ENCODE data around the gene C5orf15.

C5orf15 gene

DNA sequence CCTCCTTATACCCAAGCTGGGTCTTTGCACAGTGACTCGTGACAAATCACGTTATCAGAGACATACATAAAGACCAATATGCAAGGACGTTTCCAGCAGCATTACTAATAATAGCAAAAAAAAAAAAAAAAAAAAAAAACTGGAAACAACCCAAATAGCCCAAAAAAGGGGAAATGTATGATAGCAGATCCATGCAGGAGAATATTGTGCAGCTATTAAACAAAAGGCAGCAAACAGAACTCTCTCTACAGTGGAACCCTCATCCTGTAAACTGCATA lies 37.7 kb downstream of the C5orf15 start:
- H3F3A ChIP-seq (ENCODE audit: insufficient read depth, low read length): no peaks in the 10 kb centered on the region
- H3K9me3 ChIP-seq (ENCODE audit: low read length): no peaks in the 10 kb centered on the region
- peaks cover 5% of the 10 kb centered on the region; the same call in 1 of the 2 replicates for H3K27me3 ChIP-seq (ENCODE audit: insufficient read depth, low read length)
- no peak overlapping the region for H2AFZ ChIP-seq (ENCODE audit: low read length)
- H3K4me2 ChIP-seq (ENCODE audit: low read length): no peak overlapping the region
- H3K9ac ChIP-seq (ENCODE audit: low read length): no peak overlapping the region
- no peaks in the 10 kb centered on the region for H3K36me3 ChIP-seq (ENCODE audit: insufficient read depth, low read length)
- H3K79me2 ChIP-seq (ENCODE audit: insufficient read depth, low read length): no peaks in the 10 kb centered on the region
- H3K9me2 ChIP-seq (ENCODE audit: low read depth, low read length): no peaks in the 10 kb centered on the region
- H4K20me1 ChIP-seq (ENCODE audit: insufficient read depth, low read length): no peaks in the 10 kb centered on the region
- TF ChIP-seq, protein P1, sequence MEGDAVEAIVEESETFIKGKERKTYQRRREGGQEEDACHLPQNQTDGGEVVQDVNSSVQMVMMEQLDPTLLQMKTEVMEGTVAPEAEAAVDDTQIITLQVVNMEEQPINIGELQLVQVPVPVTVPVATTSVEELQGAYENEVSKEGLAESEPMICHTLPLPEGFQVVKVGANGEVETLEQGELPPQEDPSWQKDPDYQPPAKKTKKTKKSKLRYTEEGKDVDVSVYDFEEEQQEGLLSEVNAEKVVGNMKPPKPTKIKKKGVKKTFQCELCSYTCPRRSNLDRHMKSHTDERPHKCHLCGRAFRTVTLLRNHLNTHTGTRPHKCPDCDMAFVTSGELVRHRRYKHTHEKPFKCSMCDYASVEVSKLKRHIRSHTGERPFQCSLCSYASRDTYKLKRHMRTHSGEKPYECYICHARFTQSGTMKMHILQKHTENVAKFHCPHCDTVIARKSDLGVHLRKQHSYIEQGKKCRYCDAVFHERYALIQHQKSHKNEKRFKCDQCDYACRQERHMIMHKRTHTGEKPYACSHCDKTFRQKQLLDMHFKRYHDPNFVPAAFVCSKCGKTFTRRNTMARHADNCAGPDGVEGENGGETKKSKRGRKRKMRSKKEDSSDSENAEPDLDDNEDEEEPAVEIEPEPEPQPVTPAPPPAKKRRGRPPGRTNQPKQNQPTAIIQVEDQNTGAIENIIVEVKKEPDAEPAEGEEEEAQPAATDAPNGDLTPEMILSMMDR (IDR thresholded peaks at IDR 0.05; ENCODE audit: low read length): no peak
- no peak for TF ChIP-seq EZH2 (IDR thresholded peaks at IDR 0.05; ENCODE audit: borderline replicate concordance, low read length)
- H3K4me1 ChIP-seq (ENCODE audit: insufficient read depth, low read length, severe bottlenecking): peaks cover 6% of the 10 kb centered on the region
- H3K4me3 ChIP-seq (ENCODE audit: low read depth, low read length, poor library complexity, severe bottlenecking): no peak overlapping the region
- no peak overlapping the region for H3K27ac ChIP-seq (ENCODE audit: low read depth, low read length, poor library complexity, severe bottlenecking)

DNA sequence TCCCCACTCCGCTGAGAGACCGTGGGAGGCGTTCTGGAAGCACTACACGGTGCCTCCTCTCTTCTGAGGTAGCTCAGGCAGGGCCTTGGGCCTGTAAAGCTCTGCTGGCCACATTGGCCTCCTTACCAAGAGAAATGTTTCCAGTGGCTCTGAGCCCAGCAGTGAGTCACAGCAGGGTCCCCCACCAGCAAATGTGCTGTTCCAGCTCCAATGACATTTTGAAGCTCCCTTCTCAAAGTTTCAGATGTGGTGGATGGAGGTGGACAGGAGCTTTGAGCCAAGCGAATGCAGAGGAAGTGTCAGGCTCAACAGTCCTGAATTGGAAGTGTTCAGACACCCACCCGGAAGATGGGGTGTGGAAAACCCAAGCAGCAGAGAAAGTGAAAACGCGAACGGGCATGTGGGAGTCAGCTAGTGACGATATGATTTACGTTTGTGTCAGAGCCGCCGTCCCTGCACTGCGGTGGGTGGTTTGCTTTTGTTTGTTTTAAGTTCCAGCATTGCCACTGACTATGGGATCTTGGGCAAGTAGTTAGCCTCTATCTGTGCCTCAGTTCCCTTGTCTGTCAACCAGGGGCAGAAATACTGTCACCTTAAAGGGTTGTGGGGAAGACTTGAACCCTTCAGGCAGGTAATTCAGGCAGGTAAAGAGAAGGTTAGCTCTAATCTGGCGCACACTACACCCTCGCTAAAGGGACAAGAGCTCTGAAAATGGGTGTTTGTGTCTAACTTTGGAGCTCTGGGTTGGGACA lies 38.2 kb downstream of the C5orf15 start:
- TF ChIP-seq, protein P1 (IDR thresholded peaks at IDR 0.05; ENCODE audit: low read length): no peak
- no peak for TF ChIP-seq EZH2 (IDR thresholded peaks at IDR 0.05; ENCODE audit: borderline replicate concordance, low read length)
- H2AFZ ChIP-seq (ENCODE audit: low read length): no peak overlapping the region
- H4K20me1 ChIP-seq (ENCODE audit: insufficient read depth, low read length): no peaks in the 10 kb centered on the region
- no peak overlapping the region for H3K4me2 ChIP-seq (ENCODE audit: low read length)
- H3K27me3 ChIP-seq (ENCODE audit: insufficient read depth, low read length): peaks cover 11% of the 10 kb centered on the region; the same call in 1 of the 2 replicates
- H3K9me3 ChIP-seq (ENCODE audit: low read length): no peaks in the 10 kb centered on the region
- H3K27ac ChIP-seq (ENCODE audit: low read depth, low read length, poor library complexity, severe bottlenecking): no peak overlapping the region
- peaks cover 4% of the 10 kb centered on the region for H3K4me1 ChIP-seq (ENCODE audit: insufficient read depth, low read length, severe bottlenecking)
- H3F3A ChIP-seq (ENCODE audit: insufficient read depth, low read length): no peaks in the 10 kb centered on the region
- no peaks in the 10 kb centered on the region for H3K79me2 ChIP-seq (ENCODE audit: insufficient read depth, low read length)
- H3K9me2 ChIP-seq (ENCODE audit: low read depth, low read length): no peaks in the 10 kb centered on the region
- no peak overlapping the region for H3K4me3 ChIP-seq (ENCODE audit: low read depth, low read length, poor library complexity, severe bottlenecking)
- no peaks in the 10 kb centered on the region for H3K36me3 ChIP-seq (ENCODE audit: insufficient read depth, low read length)
- no peak overlapping the region for H3K9ac ChIP-seq (ENCODE audit: low read length)

DNA sequence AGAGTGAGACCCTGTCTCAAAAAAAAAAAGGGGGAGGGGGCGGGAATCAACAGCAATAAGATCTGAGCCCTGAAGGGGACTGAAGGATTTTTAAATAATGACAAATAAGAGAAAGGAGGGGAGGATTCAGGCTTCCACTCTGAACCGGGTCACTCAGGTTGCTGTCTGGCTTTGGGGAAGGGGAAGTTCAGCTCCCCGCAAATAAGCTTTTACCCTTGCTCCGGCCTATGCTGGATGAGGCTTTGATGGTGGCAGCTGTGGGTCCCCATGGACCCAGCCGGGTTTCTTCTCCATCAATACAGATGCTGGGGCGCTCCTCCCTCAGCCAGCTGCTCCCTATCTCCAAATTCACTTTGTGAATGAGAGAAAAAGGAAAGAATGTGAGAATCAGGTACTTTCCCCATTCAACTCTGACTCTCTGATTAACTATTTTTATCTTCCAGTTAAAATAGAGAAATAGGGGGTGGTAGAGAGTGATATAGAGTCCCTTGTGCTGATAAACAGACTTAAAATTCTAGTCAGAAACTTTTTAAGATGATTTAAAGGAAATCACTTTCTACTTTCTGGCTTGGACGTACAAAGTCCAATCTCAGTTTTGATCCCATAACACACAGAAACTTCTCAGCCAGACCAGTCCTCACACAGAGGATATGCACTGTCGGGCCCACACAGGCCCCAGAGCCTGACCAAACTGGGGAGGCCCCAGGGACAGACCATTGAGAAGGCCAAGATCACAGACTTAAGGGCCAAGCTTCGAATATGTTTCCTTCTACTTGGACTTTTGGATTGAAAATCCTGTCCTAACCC lies 39.6 kb downstream of the C5orf15 start:
- Histone ChIP-seq H3F3A (ENCODE audit: insufficient read depth, low read length) (no peaks in the 10 kb centered on the region), H3K4me3 (ENCODE audit: low read depth, low read length, poor library complexity, severe bottlenecking) (no peak overlapping the region), H4K20me1 (ENCODE audit: insufficient read depth, low read length) (no peaks in the 10 kb centered on the region), H3K4me2 (ENCODE audit: low read length) (no peak overlapping the region), H3K9me2 (ENCODE audit: low read depth, low read length) (no peaks in the 10 kb centered on the region), H3K36me3 (ENCODE audit: insufficient read depth, low read length) (no peaks in the 10 kb centered on the region), H3K79me2 (ENCODE audit: insufficient read depth, low read length) (no peaks in the 10 kb centered on the region), H3K27ac (ENCODE audit: low read depth, low read length, poor library complexity, severe bottlenecking) (no peak overlapping the region), H3K9ac (ENCODE audit: low read length) (no peak overlapping the region), H2AFZ (ENCODE audit: low read length) (no peak overlapping the region), H3K9me3 (ENCODE audit: low read length) (no peaks in the 10 kb centered on the region), H3K27me3 (ENCODE audit: insufficient read depth, low read length) (peaks cover 14% of the 10 kb centered on the region; the same call in 1 of the 2 replicates), H3K4me1 (ENCODE audit: insufficient read depth, low read length, severe bottlenecking) (no peaks in the 10 kb centered on the region)
- TF ChIP-seq, protein P1 (IDR thresholded peaks at IDR 0.05; ENCODE audit: low read length): no peak
- TF ChIP-seq EZH2 (IDR thresholded peaks at IDR 0.05; ENCODE audit: borderline replicate concordance, low read length): no peak

All from OCI-LY1 (cell line).